ENCODE measurements around the gene TSGA10. TPM values are rescaled to one million over a fixed set of nuclear protein-coding genes. Genes with fewer than 3 reads are reported as not detected.

The TSGA10 gene
- polyA plus RNA-seq, 3 donors, result 0.32 to 2.2 (median 0.79) TPM

DNA sequence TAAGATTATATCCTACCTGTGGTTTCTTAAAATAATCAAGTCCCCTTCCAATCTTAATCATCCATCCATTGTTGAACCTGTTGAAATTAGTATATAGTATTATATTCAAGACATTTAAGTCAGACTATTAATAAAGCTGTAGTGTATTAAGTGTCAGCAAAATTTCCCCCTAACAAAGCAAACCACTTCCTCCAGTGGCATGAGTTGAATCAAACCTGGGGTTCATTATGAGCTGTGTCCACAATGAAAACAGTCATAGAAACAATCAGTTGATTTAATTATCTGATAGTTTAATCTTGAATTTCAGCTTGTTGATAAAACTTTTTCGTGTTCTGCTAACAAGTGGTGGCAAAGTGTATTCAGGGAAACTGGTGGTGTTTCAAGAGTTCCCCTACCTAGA is 14.8 kb upstream of the TSGA10 start:
- Mint-ChIP-seq H3K9me3 (no peaks in the 10 kb centered on the region), H3K27ac (no peak overlapping the region), H3K36me3 (peaks cover 73 to 84% of the 10 kb centered on the region in 2 donors), H3K4me3 (no peak overlapping the region), H3K4me1 (no peaks in the 10 kb centered on the region), H3K27me3 (ENCODE audit: low read depth in 3 of 3) (no peaks in the 10 kb centered on the region)
- Histone ChIP-seq H4K20me1 (ENCODE audit: insufficient read depth, low read length) (peaks cover 25% of the 10 kb centered on the region), H3K27ac (ENCODE audit: low read depth in 1 of 2, low read length in 2 of 2) (no peak overlapping the region), H3K4me3 (replicated peaks in 1 of 3; ENCODE audit: low read depth in 2 of 3, low read length in 3 of 3) (no peak overlapping the region), H2AFZ (ENCODE audit: insufficient read depth, low read depth, low read length, poor library complexity, severe bottlenecking) (no peak overlapping the region), H3K4me1 (ENCODE audit: control insufficient read depth in 1 of 2, insufficient read depth in 2 of 2, low read length in 2 of 2) (no peaks in the 10 kb centered on the region), H3K9me3 (replicated peaks in 1 of 2; ENCODE audit: control insufficient read depth in 1 of 2, insufficient read depth in 1 of 2, low read length in 2 of 2) (no peaks in the 10 kb centered on the region), H3K27me3 (ENCODE audit: control insufficient read depth in 2 of 2, insufficient read depth in 2 of 2, low read length in 2 of 2) (no peaks in the 10 kb centered on the region), H3K4me2 (replicated peaks; ENCODE audit: extremely low read depth, low read length, poor library complexity, severe bottlenecking) (no peak overlapping the region), H3K9ac (ENCODE audit: insufficient read depth, low read length, poor library complexity, severe bottlenecking) (no peak overlapping the region), H3K79me2 (ENCODE audit: insufficient read depth, low read length) (peaks cover 16% of the 10 kb centered on the region), H3K36me3 (replicated peaks in 1 of 2; ENCODE audit: control insufficient read depth in 1 of 2, insufficient read depth in 2 of 2, low read length in 2 of 2) (peaks cover 73 to 90% of the 10 kb centered on the region in 2 donors)
- WGBS (ENCODE audit: insufficient coverage), result 71% methylated on average over 1 of the region's 1 CpG
- TF ChIP-seq, protein P1, sequence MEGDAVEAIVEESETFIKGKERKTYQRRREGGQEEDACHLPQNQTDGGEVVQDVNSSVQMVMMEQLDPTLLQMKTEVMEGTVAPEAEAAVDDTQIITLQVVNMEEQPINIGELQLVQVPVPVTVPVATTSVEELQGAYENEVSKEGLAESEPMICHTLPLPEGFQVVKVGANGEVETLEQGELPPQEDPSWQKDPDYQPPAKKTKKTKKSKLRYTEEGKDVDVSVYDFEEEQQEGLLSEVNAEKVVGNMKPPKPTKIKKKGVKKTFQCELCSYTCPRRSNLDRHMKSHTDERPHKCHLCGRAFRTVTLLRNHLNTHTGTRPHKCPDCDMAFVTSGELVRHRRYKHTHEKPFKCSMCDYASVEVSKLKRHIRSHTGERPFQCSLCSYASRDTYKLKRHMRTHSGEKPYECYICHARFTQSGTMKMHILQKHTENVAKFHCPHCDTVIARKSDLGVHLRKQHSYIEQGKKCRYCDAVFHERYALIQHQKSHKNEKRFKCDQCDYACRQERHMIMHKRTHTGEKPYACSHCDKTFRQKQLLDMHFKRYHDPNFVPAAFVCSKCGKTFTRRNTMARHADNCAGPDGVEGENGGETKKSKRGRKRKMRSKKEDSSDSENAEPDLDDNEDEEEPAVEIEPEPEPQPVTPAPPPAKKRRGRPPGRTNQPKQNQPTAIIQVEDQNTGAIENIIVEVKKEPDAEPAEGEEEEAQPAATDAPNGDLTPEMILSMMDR (IDR thresholded peaks at IDR 0.05), result no peak
- intact Hi-C loops (cut with micrococcal nuclease), result no loop called here
- no peak for DNase-seq

DNA sequence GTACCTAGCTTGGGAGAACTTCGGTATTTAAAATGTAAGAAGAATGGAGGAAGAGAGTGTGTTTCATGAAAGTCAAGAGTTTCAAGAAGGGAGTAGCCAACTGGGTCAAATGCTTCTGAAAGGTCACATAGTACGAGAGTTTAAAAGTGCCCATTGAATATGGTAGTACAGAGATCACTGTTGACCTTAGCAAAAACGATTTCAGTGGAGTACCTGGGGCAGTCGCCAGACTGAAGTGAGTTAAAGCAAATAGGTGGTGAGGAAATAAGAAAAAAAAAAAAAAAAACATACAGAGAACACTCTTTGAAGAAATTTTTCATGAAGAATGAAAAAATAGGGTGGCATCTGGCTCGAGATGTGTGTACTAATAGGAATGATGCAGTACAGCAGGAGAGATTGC is 11.5 kb upstream of the TSGA10 start:
- TF ChIP-seq, protein P1 (IDR thresholded peaks at IDR 0.05), result no peak
- no peaks in the 10 kb centered on the region for H3K4me1 ChIP-seq (ENCODE audit: control insufficient read depth in 1 of 2, insufficient read depth in 2 of 2, low read length in 2 of 2)
- Mint-ChIP-seq H3K4me3 (no peak overlapping the region), H3K27ac (peak overlapping the region in 1 of 7 donors; percentile 24), H3K9me3 (no peaks in the 10 kb centered on the region), H3K4me1 (no peaks in the 10 kb centered on the region), H3K36me3 (peaks cover 62 to 77% of the 10 kb centered on the region in 2 donors), H3K27me3 (ENCODE audit: low read depth in 3 of 3) (no peaks in the 10 kb centered on the region)
- no peak overlapping the region for H3K4me3 ChIP-seq (replicated peaks in 1 of 3; ENCODE audit: low read depth in 2 of 3, low read length in 3 of 3)
- H3K27me3 ChIP-seq (ENCODE audit: control insufficient read depth in 2 of 2, insufficient read depth in 2 of 2, low read length in 2 of 2), result no peaks in the 10 kb centered on the region
- peaks cover 55 to 86% of the 10 kb centered on the region in 2 donors for H3K36me3 ChIP-seq (replicated peaks in 1 of 2; ENCODE audit: control insufficient read depth in 1 of 2, insufficient read depth in 2 of 2, low read length in 2 of 2)
- DNase-seq, result no peak
- 100% methylated on average over 1 of the region's 5 CpGs for WGBS (ENCODE audit: insufficient coverage)
- H3K79me2 ChIP-seq (ENCODE audit: insufficient read depth, low read length), result peaks cover 3% of the 10 kb centered on the region
- intact Hi-C loops (cut with micrococcal nuclease), result no loop called here
- peaks cover 7% of the 10 kb centered on the region for H4K20me1 ChIP-seq (ENCODE audit: insufficient read depth, low read length)
- no peak overlapping the region for H2AFZ ChIP-seq (ENCODE audit: insufficient read depth, low read depth, low read length, poor library complexity, severe bottlenecking)
- H3K27ac ChIP-seq (ENCODE audit: low read depth in 1 of 2, low read length in 2 of 2), result no peak overlapping the region
- no peak overlapping the region for H3K4me2 ChIP-seq (replicated peaks; ENCODE audit: extremely low read depth, low read length, poor library complexity, severe bottlenecking)
- H3K9me3 ChIP-seq (replicated peaks in 1 of 2; ENCODE audit: control insufficient read depth in 1 of 2, insufficient read depth in 1 of 2, low read length in 2 of 2), result no peaks in the 10 kb centered on the region
- H3K9ac ChIP-seq (ENCODE audit: insufficient read depth, low read length, poor library complexity, severe bottlenecking), result no peak overlapping the region

Data from CD14-positive monocyte (primary cell).